Caco-2 (cell line): ENCODE measurements around the gene KLK2. TPM values are rescaled to one million over a fixed set of nuclear protein-coding genes. Genes with fewer than 3 reads are reported as not detected.

Source experiments
- BruUV-seq: library from RNA; stranded (reverse); fragments of 400-500 nt; replicated peaks from 2 replicates; lab custom pipeline; 2021; lab: Mats Ljungman, UMichigan
- CTCF ChIA-PET: fragments of 300-600 bp; sonication (Branson Sonifier 250); formaldehyde crosslinking; loops from one replicate; lab custom pipeline; 2022; ENCODE audit warnings: antibody characterized with exemption; lab: Charles Lee
- POLR2A ChIA-PET: fragments of 300-600 bp; sonication (Branson Sonifier 250); formaldehyde crosslinking; loops from one replicate; lab custom pipeline; 2022; ENCODE audit warnings: antibody characterized with exemption; lab: Charles Lee
- DNase-seq, 2 experiments: peaks; one replicate each; pipeline versions ENCODE4 v3.0.0 to v3.0.0-alpha.2; 2020 to 2022
- H3K27me3 ChIP-seq: replicated peaks from 2 replicates; pipeline ENCODE4 v1.6.0; 2011; ENCODE audit warnings: low read length; ENCODE audit not compliant: control insufficient read depth, insufficient read depth
- H3K36me3 ChIP-seq: 2 replicates; pipeline ENCODE4 v1.5.1; 2011; ENCODE audit warnings: low read length; ENCODE audit not compliant: control insufficient read depth, insufficient read depth
- H3K4me1 ChIP-seq: fragments of 250-450 bp; sonication (Bioruptor Pico); 2 replicates; pipeline ENCODE4 v1.5.1; 2020; ENCODE audit warnings: mild to moderate bottlenecking
- H3K4me3 ChIP-seq: 2 replicates; pipeline ENCODE4 v1.5.1; 2011; ENCODE audit warnings: low read depth, mild to moderate bottlenecking, control low read depth, low read length
- H3K9me3 ChIP-seq: fragments of 250-450 bp; sonication (Bioruptor Pico); 2 replicates; pipeline ENCODE4 v1.5.1; 2020; ENCODE audit warnings: mild to moderate bottlenecking, moderate library complexity
- H3K27ac Mint-ChIP-seq: one replicate; pipeline ENCODE4 v1.8.0; 2022; ENCODE audit warnings: mixed read lengths; ENCODE audit not compliant: unreplicated experiment
- H3K27me3 Mint-ChIP-seq: one replicate; pipeline ENCODE4 v1.8.0; 2022; ENCODE audit warnings: mixed read lengths; ENCODE audit not compliant: insufficient read depth, unreplicated experiment
- H3K36me3 Mint-ChIP-seq: one replicate; pipeline ENCODE4 v1.8.0; 2022; ENCODE audit warnings: mild to moderate bottlenecking, mixed read lengths; ENCODE audit not compliant: insufficient read depth, unreplicated experiment
- H3K4me1 Mint-ChIP-seq: one replicate; pipeline ENCODE4 v1.8.0; 2022; ENCODE audit warnings: low read depth, mixed read lengths; ENCODE audit not compliant: unreplicated experiment
- H3K4me3 Mint-ChIP-seq: one replicate; pipeline ENCODE4 v1.8.0; 2022; ENCODE audit warnings: mild to moderate bottlenecking, moderate library complexity, mixed read lengths; ENCODE audit not compliant: unreplicated experiment
- H3K9me3 Mint-ChIP-seq: one replicate; pipeline ENCODE4 v1.8.0; 2022; ENCODE audit warnings: mixed read lengths; ENCODE audit not compliant: unreplicated experiment
- CTCF ChIP-seq, 2 experiments: fragments of 200-600 bp in 1 of 2; IDR thresholded peaks; 1 replicate in 1 of 2; 2 replicates in 1 of 2; pipeline versions ENCODE4 v1.5.1 to v1.8.0; 2011 to 2022; ENCODE audit warnings: antibody characterized with exemption in 1 of 2, control low read depth in 1 of 2, inconsistent platforms in 1 of 2, low read depth in 1 of 2, low read length in 1 of 2, mild to moderate bottlenecking in 1 of 2, moderate library complexity in 1 of 2; ENCODE audit not compliant: insufficient read depth in 1 of 2, severe bottlenecking in 1 of 2, unreplicated experiment in 1 of 2
- intact Hi-C: fragments of 100-400 bp; cut with micrococcal nuclease; formaldehyde crosslinking; loops from one replicate; pipeline ENCODE4 v1.10.0; 2022; ENCODE audit not compliant: unreplicated experiment
- total RNA-seq: library from RNA; stranded (reverse); gene quantifications from 2 replicates; pipeline ENCODE4 v1.2.3, GENCODE V29; 2022

The KLK2 gene
- total RNA-seq, 1 experiment from 2014 or later, result not detected

- Mint-ChIP-seq H3K4me1 (no peaks in the 10 kb centered on the region), H3K36me3 (no peaks in the 10 kb centered on the region), H3K9me3 (no peaks in the 10 kb centered on the region), H3K4me3 (no peak overlapping the region), H3K27me3 (peaks cover 21% of the 10 kb centered on the region), H3K27ac (no peak overlapping the region)
- Histone ChIP-seq H3K4me3 (no peak overlapping the region), H3K4me1 (no peaks in the 10 kb centered on the region), H3K36me3 (no peaks in the 10 kb centered on the region), H3K9me3 (no peaks in the 10 kb centered on the region), H3K27me3 (no peaks in the 10 kb centered on the region)
- no peak for TF ChIP-seq CTCF (IDR thresholded peaks at IDR 0.05; ENCODE audit: insufficient read depth in 1 of 2, low read depth in 1 of 2, low read length in 1 of 2, severe bottlenecking in 1 of 2, unreplicated experiment in 1 of 2)
- intact Hi-C loops, result no loop called here
- ChIA-PET POLR2A (no interaction called here), CTCF (no interaction called here)
- BruUV-seq, result no TSS peak
- no peak for DNase-seq
Measured at GRCh38 chr19:50875795-50876422, 2.7 kb downstream of the KLK2 start.

- no peaks in the 10 kb centered on the region for H3K9me3 ChIP-seq
- H3K27me3 ChIP-seq, result no peaks in the 10 kb centered on the region
- H3K4me1 Mint-ChIP-seq, result no peaks in the 10 kb centered on the region
- no peaks in the 10 kb centered on the region for H3K36me3 ChIP-seq
- no peaks in the 10 kb centered on the region for H3K9me3 Mint-ChIP-seq
- ChIA-PET POLR2A (no interaction called here), CTCF (no interaction called here)
- intact Hi-C loops, result no loop called here
- H3K27ac Mint-ChIP-seq, result no peak overlapping the region
- H3K4me3 Mint-ChIP-seq, result no peak overlapping the region
- H3K36me3 Mint-ChIP-seq, result no peaks in the 10 kb centered on the region
- TF ChIP-seq CTCF (IDR thresholded peaks at IDR 0.05; ENCODE audit: insufficient read depth in 1 of 2, low read depth in 1 of 2, low read length in 1 of 2, severe bottlenecking in 1 of 2, unreplicated experiment in 1 of 2), result no peak
- H3K4me3 ChIP-seq, result no peak overlapping the region
- DNase-seq, result no peak
- peaks cover 15% of the 10 kb centered on the region for H3K27me3 Mint-ChIP-seq
- H3K4me1 ChIP-seq, result no peaks in the 10 kb centered on the region
- BruUV-seq, result no TSS peak
Measured at GRCh38 chr19:50876456-50876855, 3.2 kb downstream of the KLK2 start.

GRCh38 chr19:50877338-50877737, 4.1 kb downstream of the KLK2 start:
- H3K4me3 Mint-ChIP-seq, result no peak overlapping the region
- no peaks in the 10 kb centered on the region for H3K27me3 ChIP-seq
- H3K27ac Mint-ChIP-seq, result no peak overlapping the region
- no peaks in the 10 kb centered on the region for H3K36me3 Mint-ChIP-seq
- ChIA-PET POLR2A (no interaction called here), CTCF (no interaction called here)
- H3K4me1 ChIP-seq, result no peaks in the 10 kb centered on the region
- BruUV-seq, result no TSS peak
- intact Hi-C loops, result no loop called here
- no peaks in the 10 kb centered on the region for H3K36me3 ChIP-seq
- no peaks in the 10 kb centered on the region for H3K4me1 Mint-ChIP-seq
- H3K9me3 Mint-ChIP-seq, result no peaks in the 10 kb centered on the region
- H3K9me3 ChIP-seq, result no peaks in the 10 kb centered on the region
- DNase-seq, result no peak
- H3K27me3 Mint-ChIP-seq, result peaks cover 14% of the 10 kb centered on the region
- TF ChIP-seq CTCF (IDR thresholded peaks at IDR 0.05; ENCODE audit: insufficient read depth in 1 of 2, low read depth in 1 of 2, low read length in 1 of 2, severe bottlenecking in 1 of 2, unreplicated experiment in 1 of 2), result no peak
- no peak overlapping the region for H3K4me3 ChIP-seq
